ENCODE data around the gene ERCC6L2.

The ERCC6L2 gene

GRCh38 chr9:96014078-96014477 is 138.6 kb downstream of the ERCC6L2 start:
- no peak for DNase-seq (ENCODE audit: low read depth)
- H3K4me3 ChIP-seq (replicated peaks; ENCODE audit: low read depth, low read length) = no peak overlapping the region
- TF ChIP-seq, protein P1, sequence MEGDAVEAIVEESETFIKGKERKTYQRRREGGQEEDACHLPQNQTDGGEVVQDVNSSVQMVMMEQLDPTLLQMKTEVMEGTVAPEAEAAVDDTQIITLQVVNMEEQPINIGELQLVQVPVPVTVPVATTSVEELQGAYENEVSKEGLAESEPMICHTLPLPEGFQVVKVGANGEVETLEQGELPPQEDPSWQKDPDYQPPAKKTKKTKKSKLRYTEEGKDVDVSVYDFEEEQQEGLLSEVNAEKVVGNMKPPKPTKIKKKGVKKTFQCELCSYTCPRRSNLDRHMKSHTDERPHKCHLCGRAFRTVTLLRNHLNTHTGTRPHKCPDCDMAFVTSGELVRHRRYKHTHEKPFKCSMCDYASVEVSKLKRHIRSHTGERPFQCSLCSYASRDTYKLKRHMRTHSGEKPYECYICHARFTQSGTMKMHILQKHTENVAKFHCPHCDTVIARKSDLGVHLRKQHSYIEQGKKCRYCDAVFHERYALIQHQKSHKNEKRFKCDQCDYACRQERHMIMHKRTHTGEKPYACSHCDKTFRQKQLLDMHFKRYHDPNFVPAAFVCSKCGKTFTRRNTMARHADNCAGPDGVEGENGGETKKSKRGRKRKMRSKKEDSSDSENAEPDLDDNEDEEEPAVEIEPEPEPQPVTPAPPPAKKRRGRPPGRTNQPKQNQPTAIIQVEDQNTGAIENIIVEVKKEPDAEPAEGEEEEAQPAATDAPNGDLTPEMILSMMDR (IDR thresholded peaks at IDR 0.05; ENCODE audit: low read length, missing control alignments) = no peak

DNA sequence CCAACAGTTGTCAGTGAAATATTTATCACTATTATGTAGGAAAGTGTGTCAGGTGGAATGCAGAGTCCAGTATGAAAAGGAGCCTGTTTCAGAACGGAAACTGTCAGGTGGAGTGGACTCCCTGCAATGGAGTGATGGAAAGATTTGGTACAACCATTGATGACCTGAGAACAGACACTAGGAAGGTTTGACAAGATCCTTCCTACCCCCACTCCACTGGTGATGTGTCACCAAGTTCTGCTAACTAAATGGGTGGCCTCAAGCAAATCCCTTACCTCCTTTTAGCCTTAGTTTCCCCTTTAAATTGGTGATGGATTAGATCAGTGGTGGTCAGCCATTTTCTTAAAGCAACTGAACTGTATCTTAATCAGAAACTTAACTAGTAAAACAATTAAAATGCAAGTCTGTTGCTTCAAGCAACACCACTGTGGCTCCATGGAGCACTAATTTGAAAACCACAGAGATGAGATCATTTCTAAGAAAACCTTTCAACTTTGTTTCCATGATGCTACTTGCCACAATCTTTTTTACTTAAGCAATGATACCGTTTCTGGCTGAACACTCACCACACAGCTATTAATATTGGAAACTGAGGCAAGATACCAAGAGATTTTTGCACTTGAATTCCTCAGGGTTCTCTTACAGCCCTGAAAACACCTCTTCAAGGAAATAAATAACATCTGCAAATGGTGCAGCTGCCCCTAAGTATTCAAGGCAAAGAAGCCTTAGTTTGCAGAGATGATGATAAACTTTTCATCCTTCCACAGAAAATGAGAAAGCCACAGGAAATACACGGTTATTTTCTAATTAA is 140.6 kb downstream of the ERCC6L2 start:
- TF ChIP-seq, protein P1 (IDR thresholded peaks at IDR 0.05; ENCODE audit: low read length, missing control alignments) = no peak
- DNase-seq (ENCODE audit: low read depth) = no peak
- H3K4me3 ChIP-seq (replicated peaks; ENCODE audit: low read depth, low read length) = no peak overlapping the region

Data from fibroblast of pulmonary artery (primary cell).